Measurements from ENCODE around the gene CWC27. TPM values are rescaled to one million over a fixed set of nuclear protein-coding genes. Genes with fewer than 3 reads are reported as not detected.

The CWC27 gene
- total and polyA plus RNA-seq, 8 donors, result 5.8 to 25.7 (median 14.3) TPM; not detected in 1

- intact Hi-C loops (cut with DNase I; ENCODE audit: low total_unique reads), result no loop called here
- no peaks in the 10 kb centered on the region for H3K9me3 ChIP-seq
- peaks cover 21 to 69% (median 48%) of the 10 kb centered on the region in 4 donors for H3K4me1 ChIP-seq
- peaks cover 0 to 33% (median 19%) of the 10 kb centered on the region in 4 donors for H3K36me3 ChIP-seq
- H3K27ac ChIP-seq, result no peak overlapping the region
- no peaks in the 10 kb centered on the region for H3K27me3 ChIP-seq
- DNase-seq, result no peak
- H3K4me3 ChIP-seq, result no peak overlapping the region
- 76 to 90% (median 88%) methylated on average over 4 of the region's 4 CpGs for WGBS, 5 donors
- TF ChIP-seq POLR2AphosphoS5 (IDR thresholded peaks at IDR 0.05) (no peak), CTCF (IDR thresholded peaks at IDR 0.05) (no peak), EP300 (IDR thresholded peaks at IDR 0.05) (no peak), POLR2A (IDR thresholded peaks at IDR 0.05) (no peak)
These were observed 4.7 kb upstream of the CWC27 start for GRCh38 chr5:64763948-64764503.

GRCh38 chr5:64765804-64766504 is 2.8 kb upstream of the CWC27 start:
- Histone ChIP-seq H3K27ac (no peak overlapping the region), H3K4me1 (peaks cover 35 to 72% (median 55%) of the 10 kb centered on the region in 4 donors), H3K36me3 (peaks cover 0 to 26% (median 17%) of the 10 kb centered on the region in 4 donors), H3K4me3 (no peak overlapping the region), H3K27me3 (no peaks in the 10 kb centered on the region), H3K9me3 (no peaks in the 10 kb centered on the region)
- 60 to 87% (median 78%) methylated on average over 2 of the region's 2 CpGs for whole genome bisulfite sequencing, 5 donors
- intact Hi-C loops (cut with DNase I; ENCODE audit: low total_unique reads), result no loop called here
- DNase-seq, result peak in 1 of 2 donors; percentile 3
- TF ChIP-seq POLR2AphosphoS5 (IDR thresholded peaks at IDR 0.05) (no peak), EP300 (IDR thresholded peaks at IDR 0.05) (no peak), POLR2A (IDR thresholded peaks at IDR 0.05) (no peak), CTCF (IDR thresholded peaks at IDR 0.05) (no peak)

GRCh38 chr5:64766941-64767340 is 1.8 kb upstream of the CWC27 start:
- H3K4me1 ChIP-seq, result peaks cover 35 to 73% (median 51%) of the 10 kb centered on the region in 4 donors
- TF ChIP-seq CTCF (IDR thresholded peaks at IDR 0.05) (no peak), POLR2AphosphoS5 (IDR thresholded peaks at IDR 0.05) (no peak), POLR2A (IDR thresholded peaks at IDR 0.05) (no peak), EP300 (IDR thresholded peaks at IDR 0.05) (no peak)
- H3K9me3 ChIP-seq, result no peaks in the 10 kb centered on the region
- no peak for DNase-seq
- peak overlapping the region; percentile 67 to 98 (median 71) for H3K4me3 ChIP-seq
- H3K36me3 ChIP-seq, result peaks cover 0 to 21% (median 17%) of the 10 kb centered on the region in 4 donors
- intact Hi-C loops (cut with DNase I; ENCODE audit: low total_unique reads), result no loop called here
- H3K27me3 ChIP-seq, result no peaks in the 10 kb centered on the region
- WGBS, 5 donors, result 67 to 82% (median 74%) methylated on average over 2 of the region's 2 CpGs
- peak overlapping the region in 1 of 5 donors; percentile 3 for H3K27ac ChIP-seq

GRCh38 chr5:64767959-64768357 is 772 bp upstream of the CWC27 start:
- H3K4me1 ChIP-seq, result peaks cover 35 to 73% (median 49%) of the 10 kb centered on the region in 4 donors
- WGBS, 5 donors, result 0 to 2% (median 1%) methylated on average over 10 of the region's 10 CpGs
- TF ChIP-seq POLR2A (IDR thresholded peaks at IDR 0.05) (no peak), EP300 (IDR thresholded peaks at IDR 0.05) (no peak), CTCF (IDR thresholded peaks at IDR 0.05) (no peak)
- intact Hi-C loops (cut with DNase I; ENCODE audit: low total_unique reads), result no loop called here
- H3K36me3 ChIP-seq, result peaks cover 0 to 17% (median 15%) of the 10 kb centered on the region in 4 donors
- H3K4me3 ChIP-seq, result peak overlapping the region; percentile 67 to 98 (median 71)
- H3K27ac ChIP-seq, result peak overlapping the region; percentile 87 to 90 (median 89)
- no peak for DNase-seq
- no peaks in the 10 kb centered on the region for H3K27me3 ChIP-seq
- H3K9me3 ChIP-seq, result no peaks in the 10 kb centered on the region

All from stomach (tissue), 9 donors.